HG02678 (cell line): ENCODE results near the gene GRIN3B.

ENCODE experiments used
- ATAC-seq: cut with Tn5 transposase; IDR thresholded peaks from one replicate; pipeline ENCODE4 v1.9.1; 2021; ENCODE audit warnings: mild to moderate bottlenecking, moderate library complexity; ENCODE audit not compliant: unreplicated experiment

Gene GRIN3B

GRCh38 chr19:1006711-1007398 is 6.6 kb downstream of the GRIN3B start:
- no peak for ATAC-seq

- no peak for ATAC-seq
Observed at GRCh38 chr19:1007399-1008251, 7.4 kb downstream of the GRIN3B start.

- ATAC-seq: no peak
Observed at GRCh38 chr19:1008268-1009040, 8.2 kb downstream of the GRIN3B start.

DNA sequence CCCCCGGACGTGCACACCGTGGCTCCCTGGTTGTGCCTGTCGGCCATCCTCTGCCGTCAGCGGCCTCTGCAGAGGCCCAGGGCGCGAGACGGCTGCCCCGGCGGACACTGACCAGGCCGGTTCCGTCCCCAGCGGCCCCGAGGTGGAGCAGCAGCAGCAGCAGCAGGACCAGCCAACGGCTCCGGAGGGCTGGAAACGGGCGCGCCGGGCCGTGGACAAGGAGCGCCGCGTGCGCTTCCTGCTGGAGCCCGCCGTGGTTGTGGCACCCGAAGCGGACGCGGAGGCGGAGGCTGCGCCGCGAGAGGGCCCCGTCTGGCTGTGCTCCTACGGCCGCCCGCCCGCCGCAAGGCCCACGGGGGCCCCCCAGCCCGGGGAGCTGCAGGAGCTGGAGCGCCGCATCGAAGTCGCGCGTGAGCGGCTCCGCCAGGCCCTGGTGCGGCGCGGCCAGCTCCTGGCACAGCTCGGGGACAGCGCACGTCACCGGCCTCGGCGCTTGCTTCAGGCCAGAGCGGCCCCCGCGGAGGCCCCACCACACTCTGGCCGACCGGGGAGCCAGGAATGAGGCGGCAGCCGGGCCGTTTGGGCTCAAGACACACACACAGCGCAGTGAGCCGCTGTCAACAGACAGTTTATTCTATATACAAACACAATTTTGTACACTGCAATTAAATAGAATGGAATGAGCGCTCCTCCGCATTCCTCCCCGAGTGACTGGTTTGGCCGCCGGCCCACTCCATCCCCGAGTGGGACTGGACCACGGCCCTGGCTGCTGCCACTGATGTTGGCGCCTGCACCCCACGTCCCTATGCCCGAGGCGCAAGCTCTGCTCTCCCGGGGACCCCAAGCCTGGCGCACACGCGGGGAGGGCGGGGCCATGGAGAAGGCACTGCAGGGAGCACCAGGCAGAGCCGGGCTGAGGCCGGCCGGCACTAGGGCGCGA is 9.1 kb downstream of the GRIN3B start:
- no peak for ATAC-seq

DNA sequence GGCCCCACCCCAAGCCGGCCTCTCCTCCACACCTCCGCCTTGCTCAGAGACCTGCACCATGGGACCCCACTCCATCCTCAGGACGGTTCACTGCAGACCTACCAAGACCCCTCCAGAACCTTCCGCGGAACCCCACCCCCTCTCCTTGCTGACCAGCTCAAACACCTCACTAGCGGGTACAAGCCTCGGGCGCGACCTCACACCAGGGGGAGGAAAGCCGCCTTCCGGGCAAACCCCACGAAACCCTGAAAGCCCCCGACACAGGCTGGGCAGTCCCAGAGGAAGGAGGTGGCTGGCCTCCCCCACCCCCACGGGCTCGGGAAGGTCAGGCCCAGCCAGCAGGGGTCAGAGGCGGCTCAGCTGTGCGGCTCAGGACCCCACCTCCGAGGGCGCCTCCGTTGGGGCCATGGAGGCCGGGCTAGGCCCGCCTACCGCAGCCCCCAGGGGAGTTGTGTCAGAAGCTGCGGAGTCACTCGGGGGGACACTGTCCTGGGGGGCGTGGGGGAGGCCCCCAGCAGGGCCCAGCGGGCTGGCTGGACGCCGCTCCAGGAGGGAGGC is 9.8 kb downstream of the GRIN3B start:
- ATAC-seq: no peak

DNA sequence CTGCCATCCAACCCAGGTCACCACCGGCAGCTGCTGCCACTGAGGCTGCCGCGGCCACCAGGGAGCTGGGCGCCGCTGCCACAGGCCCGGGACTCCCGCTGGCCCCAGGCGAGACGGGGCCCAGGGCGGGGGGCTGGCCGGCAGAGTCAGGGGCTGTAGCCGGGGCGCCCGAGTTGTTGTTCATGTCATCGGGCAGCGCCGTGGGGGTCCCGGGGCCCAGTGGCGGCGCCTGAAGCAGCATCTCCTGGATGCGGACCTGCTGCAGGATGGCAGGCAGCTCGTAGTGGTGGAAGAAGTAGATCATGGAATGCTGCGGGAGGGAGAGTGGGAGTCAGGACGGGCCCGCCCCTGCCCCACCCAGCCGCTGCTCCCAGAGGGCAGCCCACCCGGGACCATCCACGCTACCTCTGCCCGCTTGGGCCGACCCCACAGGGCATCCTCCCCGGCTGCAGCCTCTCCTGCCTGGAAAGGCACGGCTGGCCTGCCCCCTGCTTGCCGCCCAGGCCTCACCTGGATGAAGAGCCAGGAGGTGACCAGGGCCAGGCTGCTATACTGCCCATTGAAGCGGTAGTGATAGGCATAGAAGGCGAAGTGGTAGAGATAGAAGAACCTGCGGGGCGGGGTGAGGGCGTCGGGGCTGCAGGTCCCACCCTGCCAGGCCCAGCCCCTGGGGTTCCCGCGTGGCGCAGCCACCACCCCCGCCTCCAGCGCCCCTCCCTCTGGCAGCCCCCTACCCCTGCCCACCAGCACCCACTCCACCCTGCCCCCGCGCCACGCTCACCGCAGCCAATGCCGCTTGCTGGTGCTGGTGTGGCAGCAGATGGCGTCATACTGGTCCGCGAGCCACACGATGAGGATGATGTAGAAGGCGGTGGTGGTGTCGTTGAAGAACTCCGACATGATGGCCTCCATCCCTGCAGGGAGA is 10.6 kb downstream of the GRIN3B start:
- no peak for ATAC-seq

- no peak for ATAC-seq
Observed at GRCh38 chr19:1011831-1012333, 11.7 kb downstream of the GRIN3B start.

- ATAC-seq: no peak
Observed at GRCh38 chr19:1012334-1012733, 12.1 kb downstream of the GRIN3B start.

GRCh38 chr19:1013218-1013617 is 13.0 kb downstream of the GRIN3B start:
- no peak for ATAC-seq

GRCh38 chr19:1014161-1015060 is 14.2 kb downstream of the GRIN3B start:
- no peak for ATAC-seq

- no peak for ATAC-seq
Observed at GRCh38 chr19:1015061-1015781, 15.0 kb downstream of the GRIN3B start.

DNA sequence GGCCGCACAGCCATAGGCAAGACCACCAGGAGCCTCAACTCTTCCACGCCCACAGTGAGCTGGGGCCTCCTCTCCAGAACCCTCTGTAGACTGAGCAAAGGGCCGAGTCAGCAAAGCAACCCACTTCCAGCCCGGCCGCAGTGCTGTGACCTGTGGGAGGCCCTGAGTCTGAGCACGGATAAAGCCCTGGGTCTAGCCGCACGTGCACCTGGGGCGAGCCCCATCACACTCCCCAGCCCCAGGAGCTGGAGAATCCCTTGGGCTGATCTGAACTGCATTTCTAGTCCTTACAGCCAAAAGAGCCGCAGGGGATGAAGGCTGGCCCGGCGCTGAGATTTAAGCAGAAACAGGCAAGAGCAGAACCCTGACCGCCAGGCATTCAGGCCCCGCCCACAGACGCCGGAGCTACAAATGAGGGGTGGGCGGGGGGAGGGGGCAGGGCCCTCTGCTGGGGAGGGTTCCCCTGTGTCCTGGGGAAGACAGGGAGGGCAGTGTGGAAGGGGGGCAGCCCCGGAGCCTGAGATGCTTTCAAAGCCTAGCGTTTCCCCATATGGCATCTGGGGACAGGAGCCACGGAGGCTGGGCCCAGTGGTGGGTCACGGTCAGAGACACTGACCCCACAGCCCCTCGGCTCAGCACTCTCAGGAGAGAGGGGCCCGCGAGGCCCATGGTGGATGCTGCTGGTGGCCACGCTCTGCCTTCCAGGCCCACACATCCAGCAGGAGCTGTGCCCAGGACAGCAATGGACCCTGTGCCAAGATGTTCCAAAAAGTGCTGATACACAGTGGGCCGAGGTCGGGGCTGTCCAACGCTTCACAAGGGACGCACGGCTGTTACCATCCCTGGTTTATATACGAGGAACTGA is 15.8 kb downstream of the GRIN3B start:
- no peak for ATAC-seq

DNA sequence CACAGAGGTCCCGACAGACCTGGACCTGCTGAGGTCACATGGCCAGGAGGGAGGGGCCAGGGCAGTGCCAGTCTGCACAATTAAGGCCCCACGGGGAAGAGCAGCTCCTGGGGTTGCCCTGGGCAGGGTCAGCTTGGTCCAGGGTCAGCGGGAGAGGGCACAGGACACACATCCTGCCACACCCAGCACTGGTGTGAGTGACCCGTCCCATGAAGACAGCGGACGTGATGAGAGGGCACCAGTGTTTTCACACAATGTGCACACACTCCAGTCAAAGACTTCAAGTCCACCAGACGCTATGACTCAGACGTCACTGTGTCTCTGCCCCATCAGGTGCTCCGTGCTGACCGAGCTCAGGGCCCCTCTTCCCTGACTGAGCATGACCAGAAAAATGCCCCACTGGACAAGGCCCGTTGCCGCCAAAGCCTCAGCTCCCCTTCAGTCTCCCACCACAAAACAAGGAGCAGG is 16.5 kb downstream of the GRIN3B start:
- ATAC-seq: no peak

DNA sequence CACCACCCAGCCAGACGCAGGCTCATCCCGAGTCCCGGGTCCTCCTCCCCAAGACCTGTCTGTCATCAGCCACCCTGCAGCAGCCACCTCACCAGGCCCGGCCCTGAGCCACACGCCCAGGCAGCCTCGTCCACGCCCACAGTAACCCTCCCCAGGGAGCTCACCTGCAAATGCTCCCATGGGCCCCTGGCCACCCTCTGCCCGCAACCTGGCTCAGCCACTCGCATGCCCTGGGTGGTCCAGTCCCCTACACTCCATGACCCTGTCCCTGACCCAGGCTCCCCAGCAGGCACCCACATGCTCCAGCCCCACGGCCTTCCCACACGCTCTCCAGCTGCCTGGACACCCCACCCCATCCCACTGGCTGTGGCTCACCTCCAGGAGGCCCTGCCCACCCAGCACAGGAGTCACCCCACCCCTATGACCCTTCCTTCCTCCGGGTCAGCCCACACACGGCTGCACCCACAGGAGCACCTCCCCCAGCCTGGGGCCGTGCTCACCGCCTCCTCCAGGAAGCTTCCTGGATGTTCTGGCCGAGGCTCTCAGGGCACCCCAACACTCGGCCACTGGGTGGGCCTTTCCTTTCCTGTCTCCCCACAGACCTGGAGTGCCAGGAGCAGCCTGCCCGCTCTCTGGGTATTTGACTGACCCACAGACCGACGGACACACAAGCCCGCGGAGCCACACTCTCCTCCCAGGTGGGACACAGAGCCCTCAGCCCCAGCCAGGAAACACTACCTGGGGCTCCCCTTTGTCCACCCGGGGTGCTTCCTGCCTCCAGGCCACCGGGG is 17.1 kb downstream of the GRIN3B start:
- no peak for ATAC-seq

DNA sequence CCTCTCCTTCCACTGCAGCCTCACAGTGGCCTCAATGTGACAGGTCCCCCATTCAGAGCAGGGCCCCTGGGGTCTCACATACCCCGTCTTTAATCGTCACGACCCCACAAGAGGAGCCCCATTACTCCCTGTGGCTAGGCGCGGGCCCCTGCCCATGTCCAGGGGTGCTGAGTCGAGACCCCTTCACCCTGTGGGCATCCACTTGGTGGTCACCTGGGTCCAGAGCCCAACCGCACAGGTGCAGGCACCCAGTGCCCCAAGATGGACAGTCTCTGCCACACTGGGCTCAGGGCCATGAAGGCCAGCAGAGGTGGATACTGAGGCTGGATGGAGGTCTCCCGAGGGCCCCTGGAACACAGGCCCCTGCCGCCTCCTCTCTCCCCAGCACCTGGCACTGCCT is 17.7 kb downstream of the GRIN3B start:
- no peak for ATAC-seq
